HPDE6-E6E7 (cell line): Measurements from ENCODE around the gene PODXL2.

Experiments used
- DNase-seq: peaks from one replicate; pipeline ENCODE4 v3.0.0; 2011; ENCODE audit warnings: missing footprints; ENCODE audit errors: extremely low spot score

PODXL2 gene, protein sequence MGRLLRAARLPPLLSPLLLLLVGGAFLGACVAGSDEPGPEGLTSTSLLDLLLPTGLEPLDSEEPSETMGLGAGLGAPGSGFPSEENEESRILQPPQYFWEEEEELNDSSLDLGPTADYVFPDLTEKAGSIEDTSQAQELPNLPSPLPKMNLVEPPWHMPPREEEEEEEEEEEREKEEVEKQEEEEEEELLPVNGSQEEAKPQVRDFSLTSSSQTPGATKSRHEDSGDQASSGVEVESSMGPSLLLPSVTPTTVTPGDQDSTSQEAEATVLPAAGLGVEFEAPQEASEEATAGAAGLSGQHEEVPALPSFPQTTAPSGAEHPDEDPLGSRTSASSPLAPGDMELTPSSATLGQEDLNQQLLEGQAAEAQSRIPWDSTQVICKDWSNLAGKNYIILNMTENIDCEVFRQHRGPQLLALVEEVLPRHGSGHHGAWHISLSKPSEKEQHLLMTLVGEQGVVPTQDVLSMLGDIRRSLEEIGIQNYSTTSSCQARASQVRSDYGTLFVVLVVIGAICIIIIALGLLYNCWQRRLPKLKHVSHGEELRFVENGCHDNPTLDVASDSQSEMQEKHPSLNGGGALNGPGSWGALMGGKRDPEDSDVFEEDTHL

DNA sequence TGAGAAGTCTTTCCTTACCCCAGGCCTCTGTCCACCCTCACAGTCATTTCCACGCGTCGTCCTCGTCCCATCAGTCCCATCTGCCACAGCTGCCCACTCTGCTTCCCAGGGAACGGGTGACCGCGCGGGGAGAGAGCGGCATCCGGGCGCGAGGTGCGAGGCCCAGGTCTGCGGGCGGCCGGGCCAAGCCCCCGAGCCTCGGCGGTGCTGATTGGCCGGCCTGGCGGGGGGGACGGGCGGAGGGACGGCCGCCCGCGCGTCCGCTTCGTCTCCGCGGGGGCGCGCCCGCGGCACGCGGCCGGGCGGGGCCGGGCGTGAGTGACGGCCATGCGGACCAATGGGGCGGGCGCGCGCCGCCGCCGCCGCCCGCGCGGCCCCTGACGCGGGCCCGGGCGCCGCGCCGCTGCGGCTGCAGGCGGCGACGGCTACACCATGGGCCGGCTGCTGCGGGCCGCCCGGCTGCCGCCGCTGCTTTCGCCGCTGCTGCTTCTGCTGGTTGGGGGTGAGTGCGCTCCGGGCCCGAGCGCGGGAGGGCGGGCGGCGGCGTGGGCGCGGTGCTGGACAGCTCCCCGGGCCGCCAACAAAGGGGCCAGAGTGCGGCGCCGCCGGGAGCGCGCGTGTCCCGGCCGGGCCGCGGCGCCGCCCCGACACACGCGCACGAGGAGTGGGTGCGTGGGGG is at the start of gene PODXL2:
PODXL2 (plus strand) TSS at position 398 of the 679 bp plus-strand sequence; CDS start at position 433, 35 bp downstream.
- DNase-seq, result peak; percentile 87

DNA sequence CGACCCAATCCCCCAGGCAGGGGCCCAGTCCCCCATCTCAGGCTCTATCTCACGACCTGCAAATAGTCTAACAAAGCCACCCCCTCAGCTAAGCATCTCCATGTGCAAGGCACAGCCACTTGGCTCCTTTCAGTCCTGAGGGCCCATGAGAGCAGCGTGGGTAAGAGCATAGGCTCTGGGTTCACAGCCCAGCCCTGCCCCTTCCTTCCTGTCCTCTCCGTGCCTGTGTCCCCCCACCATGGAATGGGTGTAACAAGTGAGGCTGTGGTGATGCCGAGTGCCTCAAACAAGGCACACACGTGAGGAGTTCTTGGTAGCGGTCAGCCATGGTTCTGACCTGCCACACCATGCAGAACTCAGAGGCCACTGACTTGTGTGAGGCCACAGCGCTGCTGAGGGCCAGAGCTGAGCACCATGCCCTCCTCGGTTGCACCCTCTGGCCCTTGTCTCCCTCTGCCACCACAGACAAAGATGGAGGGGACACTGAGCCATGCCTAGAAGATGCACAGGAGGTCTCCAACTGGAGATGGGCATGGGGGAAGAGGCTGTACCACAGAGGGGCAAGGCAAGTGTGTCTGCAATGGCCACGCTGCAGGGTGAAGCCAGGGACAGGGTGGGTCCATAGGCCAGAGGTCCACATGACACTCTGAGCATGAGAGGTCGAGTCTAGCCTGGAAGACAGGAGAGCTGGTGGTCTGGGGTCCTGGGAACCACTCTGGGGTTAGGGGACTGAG is 48.5 kb upstream of the PODXL2 start:
- no peak for DNase-seq

DNA sequence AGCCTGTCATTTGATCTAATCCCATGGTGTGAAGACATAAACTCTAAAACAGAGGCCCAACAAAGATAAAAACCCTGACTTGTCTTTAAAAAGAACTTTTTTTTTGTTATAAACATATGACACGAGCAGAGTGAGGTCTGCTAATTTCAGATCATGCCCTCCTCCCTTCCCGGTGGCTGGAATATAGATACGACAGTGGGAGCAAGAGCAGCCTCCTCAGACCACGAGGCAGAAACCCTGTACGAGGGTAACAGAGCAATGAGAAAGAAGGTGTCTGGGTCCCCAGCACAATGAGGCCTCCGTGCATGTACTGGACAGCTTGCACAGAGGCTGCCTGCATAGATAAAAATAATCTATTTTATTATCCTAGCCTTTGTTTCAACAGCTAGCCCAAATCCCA is 44.3 kb upstream of the PODXL2 start:
- DNase-seq, result no peak

DNA sequence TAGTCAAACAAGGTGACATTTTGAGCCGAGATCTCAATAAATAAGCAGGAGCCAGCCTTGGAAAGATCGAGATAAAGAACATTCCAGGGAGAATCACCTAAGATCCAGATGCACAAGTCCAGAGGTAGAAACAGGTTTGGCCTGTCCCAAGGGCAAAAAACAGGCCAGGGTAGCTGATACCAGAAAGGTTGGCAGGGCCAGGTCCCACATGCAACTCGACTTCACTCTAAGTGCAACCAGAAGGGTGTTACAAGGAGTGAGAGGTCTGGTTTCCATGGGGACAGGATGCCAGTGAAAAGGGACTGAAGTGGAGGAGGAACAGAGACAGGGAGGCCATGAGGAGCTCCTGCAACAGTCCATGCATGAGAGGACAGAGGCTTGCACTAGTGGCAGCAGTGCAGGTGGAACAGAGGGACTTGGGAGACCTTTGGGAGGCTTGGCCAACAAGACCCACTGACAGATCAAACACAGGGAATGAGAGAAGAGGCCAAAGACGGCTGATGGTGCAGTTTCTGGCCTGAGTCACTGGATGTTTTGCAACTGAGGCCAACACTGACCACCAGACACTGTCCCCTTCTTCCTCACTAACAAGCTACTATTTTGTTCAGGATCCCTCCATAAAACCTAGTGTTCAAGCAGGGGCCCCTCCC is 43.7 kb upstream of the PODXL2 start:
- DNase-seq, result no peak

DNA sequence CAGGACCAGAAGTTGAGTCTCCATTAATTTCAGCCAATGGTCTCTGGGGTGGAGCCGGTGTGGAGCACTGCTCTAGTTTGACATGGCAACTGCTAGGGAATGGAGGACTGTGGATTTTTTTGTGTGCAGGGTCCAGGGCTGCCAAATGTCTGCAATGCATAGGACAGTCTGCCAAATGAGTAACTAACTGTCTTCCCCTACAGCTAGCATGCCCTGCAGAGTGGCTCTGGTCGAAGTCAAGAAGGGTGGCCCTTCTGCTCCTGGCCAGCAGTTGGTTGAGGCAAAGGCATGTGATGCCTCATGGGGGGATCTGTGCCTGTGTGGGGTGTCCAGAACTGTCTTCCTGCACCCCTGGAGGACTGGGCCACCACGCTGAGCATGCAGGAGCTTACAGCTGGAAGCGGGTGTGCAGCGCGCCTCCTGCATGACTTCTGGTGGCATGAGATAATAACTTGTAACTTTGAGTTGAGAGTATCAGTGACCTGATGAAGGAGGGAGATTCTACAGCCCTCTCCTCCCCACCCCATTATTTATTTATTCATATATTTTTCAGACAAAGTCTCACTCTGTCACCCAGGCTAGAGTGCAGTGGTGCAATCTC is 43.1 kb upstream of the PODXL2 start:
- no peak for DNase-seq

DNA sequence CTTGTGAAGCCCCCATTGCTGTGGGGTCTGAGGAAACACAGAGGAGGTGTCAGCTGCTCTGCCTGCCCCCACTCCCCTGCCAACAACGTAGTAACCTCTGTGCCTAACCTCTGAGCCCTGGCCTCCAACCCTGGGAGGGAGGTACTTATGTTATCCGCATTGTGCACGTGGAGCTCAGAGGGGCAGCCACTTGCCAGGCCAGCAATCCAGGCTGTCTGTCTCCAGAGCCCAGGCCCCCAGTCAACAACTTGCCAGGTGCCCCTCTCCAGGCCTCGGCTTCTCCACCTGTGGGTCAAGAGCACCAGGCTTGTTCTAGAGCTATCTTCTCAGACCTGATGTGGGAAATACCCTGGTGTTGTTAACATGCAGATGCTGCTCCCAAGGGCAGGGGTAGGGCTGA is 41.1 kb upstream of the PODXL2 start:
- no peak for DNase-seq

DNA sequence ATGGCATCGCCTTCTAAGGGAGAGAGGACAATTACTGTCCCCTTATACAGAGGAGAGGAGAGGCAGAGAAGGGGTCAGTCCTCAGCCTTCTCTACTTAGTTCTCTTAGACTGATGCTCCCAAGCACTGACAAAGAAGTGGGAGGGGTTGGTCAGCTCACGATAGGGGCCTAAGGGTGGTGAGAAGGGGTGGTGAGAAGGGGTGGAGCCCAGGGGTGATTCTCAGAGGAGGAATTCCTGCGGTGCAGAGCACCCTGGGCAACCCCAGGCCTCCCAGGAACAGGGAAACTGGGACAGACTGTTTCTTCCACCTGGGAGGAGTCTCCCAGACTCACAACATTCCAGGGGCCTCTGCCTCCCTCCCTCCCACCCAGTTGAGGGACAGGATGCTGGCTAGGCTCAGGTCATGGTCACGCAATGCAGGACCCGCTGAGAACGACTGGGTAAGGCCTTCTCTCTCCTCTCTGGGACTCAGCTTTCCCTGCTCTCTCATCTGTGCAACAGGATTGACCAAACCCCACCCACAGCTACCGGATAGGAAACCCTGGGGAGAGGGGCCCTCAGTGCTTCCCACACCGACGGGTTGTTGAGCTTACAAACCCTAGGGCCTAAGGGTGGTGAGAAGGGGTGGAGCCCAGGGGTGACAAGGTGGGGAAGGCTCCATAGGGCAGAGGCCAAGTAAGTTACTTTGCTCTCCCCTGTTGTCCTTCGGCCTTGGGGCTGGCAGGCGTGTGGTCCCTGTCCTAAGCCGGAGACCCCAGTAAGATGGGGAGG is 40.0 kb upstream of the PODXL2 start:
- DNase-seq, result no peak

DNA sequence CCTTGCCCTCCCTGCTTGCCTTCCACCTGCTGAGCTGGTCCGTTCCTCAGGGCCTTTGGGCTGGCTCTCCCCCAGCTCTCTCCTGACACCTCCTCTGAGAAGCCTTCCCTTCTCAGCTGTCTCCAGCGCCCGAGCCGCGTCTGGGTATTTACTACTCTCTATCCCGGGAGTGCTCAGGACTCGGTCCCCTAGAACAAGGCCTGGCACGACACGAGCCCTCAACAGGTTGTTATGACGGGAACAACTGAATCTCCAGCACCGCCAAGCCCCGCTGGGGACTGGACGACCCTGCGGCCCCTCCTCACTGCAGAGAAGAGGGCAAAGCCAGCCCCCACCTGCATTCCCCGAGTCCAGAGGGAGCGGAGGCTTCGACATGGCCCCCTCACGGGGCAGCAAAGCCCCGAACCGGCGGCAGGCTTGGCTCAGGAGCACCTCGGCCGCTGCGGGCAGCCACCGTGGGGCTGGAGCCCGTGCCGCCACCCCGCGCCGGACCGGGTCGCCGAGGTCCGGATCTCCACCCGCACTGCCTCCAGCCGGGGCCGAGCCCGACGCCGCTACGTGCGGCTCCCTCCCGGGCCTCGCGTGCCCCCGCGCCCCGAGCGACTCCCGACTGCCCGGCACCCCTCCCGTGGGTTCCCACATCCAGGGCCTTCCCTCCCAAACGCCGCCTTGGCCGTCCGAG is 39.2 kb upstream of the PODXL2 start:
- DNase-seq, result no peak

DNA sequence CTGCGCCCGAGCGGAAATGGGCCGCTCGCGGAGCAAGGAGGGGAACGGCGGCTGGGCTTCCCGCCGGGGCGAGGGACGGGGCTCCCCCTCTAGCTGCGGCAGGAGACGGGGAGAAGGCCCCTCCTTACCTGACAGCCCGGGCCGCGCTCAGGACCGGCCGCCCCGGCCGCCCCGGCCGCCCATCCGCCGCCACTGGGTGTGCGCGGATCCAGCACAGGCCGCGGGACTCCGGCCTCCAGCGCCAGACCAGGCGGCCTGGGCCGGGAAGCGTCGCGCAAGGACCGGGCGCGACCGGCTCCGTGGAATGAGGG is 38.7 kb upstream of the PODXL2 start:
- no peak for DNase-seq

DNA sequence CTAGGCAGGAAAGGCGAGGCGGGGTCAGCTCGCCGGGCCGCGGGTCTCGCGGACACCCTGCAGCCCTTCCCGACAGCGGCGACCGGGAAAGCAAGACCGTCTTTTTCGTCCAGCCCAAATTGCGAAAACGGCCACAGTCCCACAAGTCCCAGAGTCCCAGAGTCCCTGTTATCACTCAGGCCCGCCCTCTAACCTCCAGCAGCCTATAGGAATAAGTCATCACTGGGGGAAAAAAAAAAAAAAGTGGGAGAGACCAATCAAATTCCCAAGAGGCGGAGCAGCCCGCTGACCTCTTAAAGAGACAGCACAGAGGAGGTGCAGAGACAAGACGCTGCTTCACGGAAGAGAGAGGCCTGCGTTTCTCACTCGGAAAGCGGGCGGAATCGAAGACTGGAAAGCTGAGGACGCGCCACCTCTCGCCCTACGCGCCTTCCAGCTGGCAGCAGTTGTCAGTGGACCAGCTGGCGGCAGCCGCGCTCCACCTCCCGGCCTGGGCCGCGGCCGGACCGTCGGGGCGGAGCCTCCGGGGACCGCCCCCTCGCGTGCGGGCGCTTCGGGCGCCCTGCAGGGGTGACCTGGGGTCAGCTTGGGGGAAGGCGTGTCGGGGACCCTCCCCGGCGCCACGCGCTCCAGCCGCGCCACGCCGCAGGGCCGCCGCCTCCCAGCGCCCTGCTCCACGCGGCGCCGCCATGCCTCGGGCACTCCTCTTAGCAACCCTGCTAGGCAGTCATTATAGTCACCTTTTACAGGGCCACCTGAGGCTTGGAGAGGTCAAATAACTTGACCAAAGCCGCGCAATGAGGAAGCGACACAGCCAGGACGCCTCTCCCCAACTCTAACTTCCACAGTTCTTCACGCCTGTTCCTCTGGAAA is 38.2 kb upstream of the PODXL2 start, which contains the start of gene TPRA1:
TPRA1 (minus strand) TSS at position 141 of the 873 bp plus-strand sequence. CDS start 10,587 bp downstream, outside the sequence.
- peak; percentile 96 for DNase-seq

DNA sequence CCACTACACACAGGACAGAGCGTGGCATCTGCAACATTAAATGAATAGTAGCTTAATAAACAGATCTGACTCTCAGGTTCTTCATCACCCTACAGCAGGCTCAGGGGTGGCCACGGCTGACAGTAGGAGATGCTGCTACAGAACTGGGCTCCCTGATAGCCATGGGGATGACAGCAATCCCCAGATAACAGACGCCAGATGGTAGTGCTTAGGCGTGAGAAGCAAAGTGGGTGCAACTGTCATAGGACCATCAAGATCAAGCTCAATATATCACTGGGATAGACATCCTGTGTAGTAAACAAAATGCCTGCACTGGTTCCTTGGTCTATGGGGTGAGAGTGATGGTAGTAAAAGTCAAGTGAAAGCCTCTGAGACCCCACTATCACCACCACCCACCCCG is 35.8 kb upstream of the PODXL2 start:
- no peak for DNase-seq

DNA sequence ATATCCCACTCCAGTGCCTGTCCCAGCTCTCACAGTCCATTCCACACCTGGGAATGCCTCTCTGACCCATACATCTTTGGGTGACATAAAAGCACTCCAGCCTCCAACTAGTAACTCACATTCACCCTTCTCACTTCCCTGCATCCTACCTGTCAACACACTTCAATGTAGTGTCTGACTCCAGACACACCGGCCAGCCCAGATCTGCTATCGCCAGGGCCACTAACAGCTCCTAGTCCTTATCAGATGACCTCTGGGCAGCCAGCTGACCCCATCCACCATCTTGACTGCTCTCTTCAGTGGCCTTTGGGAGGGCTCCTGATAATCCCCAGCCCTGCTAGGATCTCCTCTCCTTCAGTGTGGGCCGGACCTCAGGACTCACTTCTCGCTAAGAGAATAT is 33.7 kb upstream of the PODXL2 start:
- no peak for DNase-seq

DNA sequence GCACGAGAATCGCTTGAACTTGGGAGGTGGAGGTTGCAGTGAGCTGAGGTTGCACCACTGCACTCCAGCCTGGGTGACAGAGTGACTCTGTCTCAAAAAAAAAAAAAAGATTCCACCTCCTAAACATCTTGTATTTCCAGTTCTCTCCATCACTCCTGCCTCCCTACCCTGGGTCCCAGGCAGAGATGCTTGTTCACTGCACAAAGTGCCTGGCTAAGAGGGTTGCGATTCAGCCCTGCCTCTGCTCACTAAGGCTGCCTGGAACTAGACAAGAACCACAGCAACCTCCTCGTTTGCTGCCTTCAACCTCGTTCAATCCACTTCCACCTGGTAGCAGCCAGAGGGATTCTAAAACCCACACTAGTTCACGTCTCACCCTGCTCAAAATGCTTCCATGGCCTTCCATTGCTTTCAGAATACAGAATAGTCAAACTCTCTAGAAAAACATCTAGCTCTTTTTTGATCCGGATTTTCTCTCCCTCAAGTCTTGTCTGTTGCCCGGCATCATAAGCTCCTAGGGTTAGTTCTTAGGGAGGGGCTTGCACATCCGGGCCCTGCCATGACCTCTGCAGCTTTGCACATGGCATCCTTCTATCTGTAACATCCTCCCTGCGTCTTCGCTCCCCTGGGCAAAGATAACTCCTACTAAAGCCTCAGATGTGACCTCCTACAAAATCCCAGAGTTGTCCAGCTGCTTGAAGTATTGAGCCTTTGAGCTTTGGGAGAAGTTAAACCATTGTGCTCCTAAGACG is 31.8 kb upstream of the PODXL2 start:
- DNase-seq, result no peak

DNA sequence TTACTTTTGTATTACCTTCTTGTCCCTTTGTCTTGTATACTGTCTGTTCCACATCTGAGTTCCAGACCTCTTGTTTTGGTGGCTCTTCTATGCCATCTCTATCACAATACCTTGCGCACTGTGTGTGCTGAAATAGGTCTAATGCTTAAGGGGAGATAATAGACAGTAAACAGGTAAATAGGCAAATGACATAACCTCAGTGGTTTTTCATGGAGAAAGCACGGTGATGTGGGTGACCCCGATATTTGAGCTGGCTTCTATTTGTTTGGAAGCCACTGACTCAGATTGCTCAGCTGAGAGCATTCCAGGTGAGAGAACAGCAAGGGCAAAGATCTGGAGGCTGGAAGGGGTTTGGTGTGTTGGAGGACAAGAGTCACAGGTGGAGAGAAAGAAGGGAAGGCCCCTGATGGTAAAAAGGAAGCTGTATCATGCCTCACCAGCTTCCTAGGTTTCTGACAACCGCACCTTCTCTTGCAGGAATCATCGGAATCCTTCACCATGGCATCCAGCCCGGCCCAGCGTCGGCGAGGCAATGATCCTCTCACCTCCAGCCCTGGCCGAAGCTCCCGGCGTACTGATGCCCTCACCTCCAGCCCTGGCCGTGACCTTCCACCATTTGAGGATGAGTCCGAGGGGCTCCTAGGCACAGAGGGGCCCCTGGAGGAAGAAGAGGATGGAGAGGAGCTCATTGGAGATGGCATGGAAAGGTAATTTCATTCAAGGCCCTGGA is 30.0 kb upstream of the PODXL2 start:
- no peak for DNase-seq

DNA sequence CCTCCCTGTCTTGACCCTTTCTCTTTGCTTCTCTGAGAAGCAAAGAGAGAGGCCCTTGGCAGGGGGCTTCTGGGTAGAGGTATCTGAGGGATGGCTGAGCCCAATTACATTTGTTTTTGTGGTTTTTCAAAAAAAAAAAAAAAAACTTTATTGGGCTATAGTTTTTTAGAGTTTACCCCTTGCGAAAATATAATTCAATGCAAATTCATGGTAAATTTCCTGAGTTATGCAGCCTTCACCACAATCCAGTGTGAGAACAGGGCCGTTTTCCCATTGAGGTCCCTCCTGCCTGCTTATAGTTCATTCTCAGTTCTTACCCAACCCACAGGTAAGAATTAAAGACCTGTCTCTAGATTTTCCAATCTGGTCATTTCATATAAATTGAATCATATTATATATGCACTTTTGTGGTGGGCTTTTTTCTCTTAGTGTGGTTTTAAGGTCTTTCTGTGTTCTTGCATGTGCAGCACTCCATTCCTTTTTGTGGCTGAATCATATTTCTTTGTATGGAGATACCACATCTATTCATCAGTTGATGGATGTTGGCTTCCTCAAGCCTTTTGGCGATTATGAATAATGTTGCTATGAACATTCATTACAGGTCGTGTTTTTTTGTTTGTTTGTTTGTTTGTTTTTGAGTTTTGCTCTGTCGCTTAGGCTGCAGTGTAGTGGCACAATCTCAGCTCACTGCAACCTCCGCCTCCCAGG is 28.1 kb upstream of the PODXL2 start:
- DNase-seq, result no peak

DNA sequence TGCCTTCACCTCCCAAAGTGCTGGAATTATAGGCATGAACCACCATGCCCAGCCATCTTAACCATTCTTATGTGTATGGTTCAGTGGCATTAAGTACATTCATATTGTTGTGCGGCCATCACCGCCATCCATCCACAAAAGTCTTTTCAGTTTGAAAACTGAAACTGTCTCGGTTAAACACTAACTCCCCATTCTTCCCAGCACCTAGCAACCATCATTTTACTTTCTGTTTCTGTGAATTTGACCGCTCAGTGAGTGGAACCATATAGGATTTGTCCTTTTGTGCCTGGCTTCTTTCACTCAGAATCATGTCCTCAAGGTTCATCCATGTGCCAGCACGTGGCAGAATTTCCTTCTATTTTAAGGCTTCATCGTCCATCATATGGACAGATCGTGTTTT is 24.9 kb upstream of the PODXL2 start:
- DNase-seq, result no peak
